MG63 (cell line): ENCODE results near the gene RACGAP1. TPM values are rescaled to one million over a fixed set of nuclear protein-coding genes. Genes with fewer than 3 reads are reported as not detected.
"Not testable (repeated sequence)": the region's sequence is repeated elsewhere in the genome, so short reads cannot be mapped to it uniquely, and the experiment has no call there.

Experiments used
- DNase-seq: peaks from one replicate; pipeline ENCODE4 v3.0.0-alpha.2; 2020
- H3K27me3 ChIP-seq: fragments of 250-450 bp; sonication (Bioruptor Pico); 2 replicates; pipeline ENCODE4 v1.5.1; 2020; ENCODE audit warnings: mild to moderate bottlenecking, moderate library complexity
- H3K36me3 ChIP-seq: fragments of 250-450 bp; sonication (Bioruptor Pico); 2 replicates; pipeline ENCODE4 v1.5.1; 2020; ENCODE audit warnings: mild to moderate bottlenecking, moderate library complexity
- H3K4me3 ChIP-seq: fragments of 250-450 bp; sonication (Bioruptor Pico); 2 replicates; pipeline ENCODE4 v1.5.1; 2020; ENCODE audit warnings: mild to moderate bottlenecking, moderate library complexity
- H3K9me3 ChIP-seq: fragments of 250-450 bp; sonication (Bioruptor Pico); 2 replicates; pipeline ENCODE4 v1.5.1; 2020; ENCODE audit warnings: mild to moderate bottlenecking, moderate library complexity
- total RNA-seq: library from RNA; depleted of rRNA; stranded (reverse); fragments of >200 nt; shearing (Covaris generic); gene quantifications from 2 replicates; pipeline ENCODE4 v1.2.3, GENCODE V29; 2014; ENCODE audit warnings: low replicate concordance

The RACGAP1 gene
- total RNA-seq, 1 experiment from 2014 or later = 166 TPM

- no peak for DNase-seq
- Histone ChIP-seq H3K4me3 (no peak overlapping the region), H3K9me3 (no peaks in the 10 kb centered on the region), H3K36me3 (no peaks in the 10 kb centered on the region), H3K27me3 (no peaks in the 10 kb centered on the region)
Measured at GRCh38 chr12:50041962-50042361, 16.7 kb upstream of the RACGAP1 start.

GRCh38 chr12:50041062-50041860 lies 16.0 kb upstream of the RACGAP1 start:
- no peak for DNase-seq
- H3K36me3 ChIP-seq = no peaks in the 10 kb centered on the region
- no peak overlapping the region for H3K4me3 ChIP-seq
- no peaks in the 10 kb centered on the region for H3K27me3 ChIP-seq
- H3K9me3 ChIP-seq = no peaks in the 10 kb centered on the region

GRCh38 chr12:50040657-50041056 lies 15.4 kb upstream of the RACGAP1 start:
- DNase-seq = no peak
- Histone ChIP-seq H3K9me3 (no peaks in the 10 kb centered on the region), H3K4me3 (no peak overlapping the region), H3K36me3 (no peaks in the 10 kb centered on the region), H3K27me3 (no peaks in the 10 kb centered on the region)

- peak; percentile 69 for DNase-seq
Measured at GRCh38 chr12:50039151-50039835, 14.0 kb upstream of the RACGAP1 start.

GRCh38 chr12:50038336-50038735 lies 13.0 kb upstream of the RACGAP1 start:
- Histone ChIP-seq H3K27me3 (no peaks in the 10 kb centered on the region), H3K36me3 (no peaks in the 10 kb centered on the region), H3K4me3 (no peak overlapping the region), H3K9me3 (no peaks in the 10 kb centered on the region)
- DNase-seq = no peak

More at GRCh38 chr12:50039151-50039835, 14.0 kb upstream of the RACGAP1 start:
- no peaks in the 10 kb centered on the region for H3K27me3 ChIP-seq
- H3K9me3 ChIP-seq = no peaks in the 10 kb centered on the region
- H3K4me3 ChIP-seq = no peak overlapping the region
- H3K36me3 ChIP-seq = no peaks in the 10 kb centered on the region

GRCh38 chr12:50032854-50033581 lies 7.7 kb upstream of the RACGAP1 start:
- Histone ChIP-seq H3K9me3 (no peaks in the 10 kb centered on the region), H3K4me3 (no peak overlapping the region), H3K27me3 (no peaks in the 10 kb centered on the region), H3K36me3 (no peaks in the 10 kb centered on the region)
- no peak for DNase-seq

- Histone ChIP-seq H3K4me3 (no peak overlapping the region), H3K27me3 (no peaks in the 10 kb centered on the region), H3K9me3 (no peaks in the 10 kb centered on the region), H3K36me3 (no peaks in the 10 kb centered on the region)
- DNase-seq = no peak
Measured at GRCh38 chr12:50032515-50032853, 7.2 kb upstream of the RACGAP1 start.

- DNase-seq, H3K36me3 ChIP-seq, H3K27me3 ChIP-seq, H3K4me3 ChIP-seq, H3K9me3 ChIP-seq: not testable (repeated sequence)
Measured at GRCh38 chr12:50030449-50030848, 5.2 kb upstream of the RACGAP1 start.

- no peak for DNase-seq
- Histone ChIP-seq H3K4me3 (no peak overlapping the region), H3K36me3 (peaks cover 20% of the 10 kb centered on the region), H3K9me3 (no peaks in the 10 kb centered on the region), H3K27me3 (no peaks in the 10 kb centered on the region)
Measured at GRCh38 chr12:50026691-50027090, 1.4 kb upstream of the RACGAP1 start.

- H3K9me3 ChIP-seq = no peaks in the 10 kb centered on the region
- peaks cover 27% of the 10 kb centered on the region for H3K36me3 ChIP-seq
- peak overlapping the region; percentile 89 for H3K4me3 ChIP-seq
- no peaks in the 10 kb centered on the region for H3K27me3 ChIP-seq
- no peak for DNase-seq
Measured at GRCh38 chr12:50024805-50025186, 498 bp downstream of the RACGAP1 start.

- no peaks in the 10 kb centered on the region for H3K9me3 ChIP-seq
- peaks cover 27% of the 10 kb centered on the region for H3K36me3 ChIP-seq
- no peak for DNase-seq
- no peaks in the 10 kb centered on the region for H3K27me3 ChIP-seq
- peak overlapping the region; percentile 89 for H3K4me3 ChIP-seq
Measured at GRCh38 chr12:50024227-50024626, 1.1 kb downstream of the RACGAP1 start.

- Histone ChIP-seq H3K9me3 (no peaks in the 10 kb centered on the region), H3K36me3 (peaks cover 27% of the 10 kb centered on the region), H3K27me3 (no peaks in the 10 kb centered on the region), H3K4me3 (no peak overlapping the region)
- no peak for DNase-seq
Measured at GRCh38 chr12:50022903-50023302, 2.4 kb downstream of the RACGAP1 start.

GRCh38 chr12:50021031-50021430 lies 4.3 kb downstream of the RACGAP1 start:
- no peak overlapping the region for H3K4me3 ChIP-seq
- H3K27me3 ChIP-seq = no peaks in the 10 kb centered on the region
- no peak for DNase-seq
- H3K36me3 ChIP-seq = peaks cover 42% of the 10 kb centered on the region
- no peaks in the 10 kb centered on the region for H3K9me3 ChIP-seq

GRCh38 chr12:50019524-50019923 lies 5.8 kb downstream of the RACGAP1 start:
- H3K4me3 ChIP-seq = no peak overlapping the region
- H3K36me3 ChIP-seq = peaks cover 52% of the 10 kb centered on the region
- no peaks in the 10 kb centered on the region for H3K27me3 ChIP-seq
- DNase-seq = no peak
- H3K9me3 ChIP-seq = no peaks in the 10 kb centered on the region

GRCh38 chr12:50018968-50019367 lies 6.3 kb downstream of the RACGAP1 start:
- Histone ChIP-seq H3K4me3 (no peak overlapping the region), H3K9me3 (no peaks in the 10 kb centered on the region), H3K36me3 (peaks cover 57% of the 10 kb centered on the region), H3K27me3 (no peaks in the 10 kb centered on the region)
- no peak for DNase-seq

GRCh38 chr12:50018154-50018553 lies 7.1 kb downstream of the RACGAP1 start:
- no peaks in the 10 kb centered on the region for H3K27me3 ChIP-seq
- H3K9me3 ChIP-seq = no peaks in the 10 kb centered on the region
- no peak for DNase-seq
- peaks cover 59% of the 10 kb centered on the region for H3K36me3 ChIP-seq
- no peak overlapping the region for H3K4me3 ChIP-seq

- Histone ChIP-seq H3K27me3 (no peaks in the 10 kb centered on the region), H3K4me3 (no peak overlapping the region), H3K9me3 (no peaks in the 10 kb centered on the region), H3K36me3 (peaks cover 57% of the 10 kb centered on the region)
- no peak for DNase-seq
Measured at GRCh38 chr12:50017641-50018040, 7.7 kb downstream of the RACGAP1 start.
